ENCODE data around the gene XKR3. TPM values are rescaled to one million over a fixed set of nuclear protein-coding genes. Genes with fewer than 3 reads are reported as not detected.
"Not testable (repeated sequence)": the region's sequence is repeated elsewhere in the genome, so short reads cannot be mapped to it uniquely, and the experiment has no call there.

Gene XKR3
- total RNA-seq, 1 donor from 2014 or later = not detected

GRCh38 chr22:16771569-16771968 is 53.6 kb downstream of the XKR3 start:
- not testable (repeated sequence) for H3K27me3 Mint-ChIP-seq (ENCODE audit: low read depth); H3K9me3 Mint-ChIP-seq; H3K27ac Mint-ChIP-seq; H3K4me3 Mint-ChIP-seq (ENCODE audit: low read depth); H3K36me3 Mint-ChIP-seq (ENCODE audit: low read depth); DNase-seq (ENCODE audit: low spot score)
- intact Hi-C loops (cut with micrococcal nuclease) = loop anchor here (10.0 kb wide), 1 partner anchor 123 kb away; no protein-coding TSS in a partner anchor
- peaks cover 11% of the 10 kb centered on the region for H3K4me1 Mint-ChIP-seq (ENCODE audit: low read depth)

- H3K36me3 Mint-ChIP-seq (ENCODE audit: low read depth); DNase-seq (ENCODE audit: low spot score); H3K4me3 Mint-ChIP-seq (ENCODE audit: low read depth); H3K9me3 Mint-ChIP-seq; H3K27me3 Mint-ChIP-seq (ENCODE audit: low read depth); intact Hi-C loops (cut with micrococcal nuclease); H3K4me1 Mint-ChIP-seq (ENCODE audit: low read depth); H3K27ac Mint-ChIP-seq: not testable (repeated sequence)
Measured at GRCh38 chr22:16767927-16768326, 57.3 kb downstream of the XKR3 start.

- H3K27me3 Mint-ChIP-seq (ENCODE audit: low read depth); H3K4me1 Mint-ChIP-seq (ENCODE audit: low read depth); H3K9me3 Mint-ChIP-seq; H3K27ac Mint-ChIP-seq; H3K4me3 Mint-ChIP-seq (ENCODE audit: low read depth); intact Hi-C loops (cut with micrococcal nuclease); H3K36me3 Mint-ChIP-seq (ENCODE audit: low read depth); DNase-seq (ENCODE audit: low spot score): not testable (repeated sequence)
Measured at GRCh38 chr22:16762224-16762623, 63.0 kb downstream of the XKR3 start.

- H3K27ac Mint-ChIP-seq; H3K36me3 Mint-ChIP-seq (ENCODE audit: low read depth); H3K4me1 Mint-ChIP-seq (ENCODE audit: low read depth); DNase-seq (ENCODE audit: low spot score); H3K4me3 Mint-ChIP-seq (ENCODE audit: low read depth); intact Hi-C loops (cut with micrococcal nuclease); H3K9me3 Mint-ChIP-seq; H3K27me3 Mint-ChIP-seq (ENCODE audit: low read depth): not testable (repeated sequence)
Measured at GRCh38 chr22:16760416-16760815, 64.8 kb downstream of the XKR3 start.

- H3K9me3 Mint-ChIP-seq; H3K4me3 Mint-ChIP-seq (ENCODE audit: low read depth); H3K27me3 Mint-ChIP-seq (ENCODE audit: low read depth); intact Hi-C loops (cut with micrococcal nuclease); H3K36me3 Mint-ChIP-seq (ENCODE audit: low read depth); H3K4me1 Mint-ChIP-seq (ENCODE audit: low read depth); H3K27ac Mint-ChIP-seq; DNase-seq (ENCODE audit: low spot score): not testable (repeated sequence)
Measured at GRCh38 chr22:16749282-16749681, 75.9 kb downstream of the XKR3 start.

GRCh38 chr22:16748160-16748929 is 76.9 kb downstream of the XKR3 start:
- intact Hi-C loops (cut with micrococcal nuclease); DNase-seq (ENCODE audit: low spot score); H3K27me3 Mint-ChIP-seq (ENCODE audit: low read depth); H3K9me3 Mint-ChIP-seq; H3K27ac Mint-ChIP-seq; H3K4me3 Mint-ChIP-seq (ENCODE audit: low read depth); H3K36me3 Mint-ChIP-seq (ENCODE audit: low read depth); H3K4me1 Mint-ChIP-seq (ENCODE audit: low read depth): not testable (repeated sequence)

GRCh38 chr22:16747266-16748159 is 77.7 kb downstream of the XKR3 start:
- DNase-seq (ENCODE audit: low spot score); H3K9me3 Mint-ChIP-seq; H3K27ac Mint-ChIP-seq; H3K4me1 Mint-ChIP-seq (ENCODE audit: low read depth); H3K4me3 Mint-ChIP-seq (ENCODE audit: low read depth); intact Hi-C loops (cut with micrococcal nuclease); H3K36me3 Mint-ChIP-seq (ENCODE audit: low read depth); H3K27me3 Mint-ChIP-seq (ENCODE audit: low read depth): not testable (repeated sequence)

- DNase-seq (ENCODE audit: low spot score); H3K27me3 Mint-ChIP-seq (ENCODE audit: low read depth); intact Hi-C loops (cut with micrococcal nuclease); H3K27ac Mint-ChIP-seq; H3K4me1 Mint-ChIP-seq (ENCODE audit: low read depth); H3K9me3 Mint-ChIP-seq; H3K36me3 Mint-ChIP-seq (ENCODE audit: low read depth); H3K4me3 Mint-ChIP-seq (ENCODE audit: low read depth): not testable (repeated sequence)
Measured at GRCh38 chr22:16734271-16734670, 90.9 kb downstream of the XKR3 start.

Other genes starting within 250 kb of the XKR3 start
- gene CCT8L2, start 232.6 kb downstream of the XKR3 start, total RNA-seq = not detected in 2 replicates
- gene GAB4, start 182.8 kb upstream of the XKR3 start, total RNA-seq = 0.07 TPM in 1 of 2 replicates, not detected in the other

Measured in activated T-helper 2 cell treated with anti-CD3 and anti-CD28 coated beads, Interferon-gamma antibody, Interleukin-2, Interleukin-4, amounts not matched to agents 10 μg/mL and 5 μg/mL and 100 μg/mL, durations not matched to agents 14 hours and 24 hours and 36 hours (primary cell).